ENCODE measurements around the gene ALG14. TPM values are rescaled to one million over a fixed set of nuclear protein-coding genes. Genes with fewer than 3 reads are reported as not detected.
"Not testable (repeated sequence)": the region's sequence is repeated elsewhere in the genome, so short reads cannot be mapped to it uniquely, and the experiment has no call there.

ALG14 gene
- total RNA-seq, 1 donor from 2014 or later, result 0.74 TPM

DNA sequence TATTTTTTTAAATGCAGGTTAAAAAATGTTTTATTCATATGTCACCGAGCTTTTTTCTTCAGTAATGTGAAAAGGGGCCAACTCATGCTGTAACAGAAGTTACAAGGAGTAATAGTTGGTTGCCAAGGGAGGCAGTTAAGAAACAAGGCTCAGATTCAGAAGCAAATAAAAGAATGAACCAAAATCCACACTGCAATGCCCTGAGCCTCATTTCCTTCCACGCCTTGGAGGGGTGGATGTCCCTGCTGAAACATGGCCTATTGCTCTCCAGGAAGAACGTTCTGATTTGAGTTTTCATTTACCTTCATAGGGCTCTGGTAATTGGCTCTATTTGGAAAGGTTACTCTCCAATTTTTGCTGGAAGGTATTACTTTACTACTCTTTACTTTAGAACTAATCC is 24.4 kb downstream of the ALG14 start:
- intact Hi-C loops (cut with DNase I), result no loop called here
- Histone ChIP-seq H3K9me3 (no peaks in the 10 kb centered on the region), H3K27me3 (no peaks in the 10 kb centered on the region), H3K4me1 (no peaks in the 10 kb centered on the region), H3K4me3 (no peak overlapping the region), H3K36me3 (no peaks in the 10 kb centered on the region), H3K27ac (no peak overlapping the region)
- TF ChIP-seq, protein P1, sequence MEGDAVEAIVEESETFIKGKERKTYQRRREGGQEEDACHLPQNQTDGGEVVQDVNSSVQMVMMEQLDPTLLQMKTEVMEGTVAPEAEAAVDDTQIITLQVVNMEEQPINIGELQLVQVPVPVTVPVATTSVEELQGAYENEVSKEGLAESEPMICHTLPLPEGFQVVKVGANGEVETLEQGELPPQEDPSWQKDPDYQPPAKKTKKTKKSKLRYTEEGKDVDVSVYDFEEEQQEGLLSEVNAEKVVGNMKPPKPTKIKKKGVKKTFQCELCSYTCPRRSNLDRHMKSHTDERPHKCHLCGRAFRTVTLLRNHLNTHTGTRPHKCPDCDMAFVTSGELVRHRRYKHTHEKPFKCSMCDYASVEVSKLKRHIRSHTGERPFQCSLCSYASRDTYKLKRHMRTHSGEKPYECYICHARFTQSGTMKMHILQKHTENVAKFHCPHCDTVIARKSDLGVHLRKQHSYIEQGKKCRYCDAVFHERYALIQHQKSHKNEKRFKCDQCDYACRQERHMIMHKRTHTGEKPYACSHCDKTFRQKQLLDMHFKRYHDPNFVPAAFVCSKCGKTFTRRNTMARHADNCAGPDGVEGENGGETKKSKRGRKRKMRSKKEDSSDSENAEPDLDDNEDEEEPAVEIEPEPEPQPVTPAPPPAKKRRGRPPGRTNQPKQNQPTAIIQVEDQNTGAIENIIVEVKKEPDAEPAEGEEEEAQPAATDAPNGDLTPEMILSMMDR (IDR thresholded peaks at IDR 0.05), result no peak
- TF ChIP-seq POLR2AphosphoS5 (IDR thresholded peaks at IDR 0.05; ENCODE audit: insufficient read depth in 1 of 2, low read depth in 1 of 2) (no peak), POLR2A (IDR thresholded peaks at IDR 0.05) (no peak)
- DNase-seq (ENCODE audit: extremely low spot score in 2 of 2), result no peak

DNA sequence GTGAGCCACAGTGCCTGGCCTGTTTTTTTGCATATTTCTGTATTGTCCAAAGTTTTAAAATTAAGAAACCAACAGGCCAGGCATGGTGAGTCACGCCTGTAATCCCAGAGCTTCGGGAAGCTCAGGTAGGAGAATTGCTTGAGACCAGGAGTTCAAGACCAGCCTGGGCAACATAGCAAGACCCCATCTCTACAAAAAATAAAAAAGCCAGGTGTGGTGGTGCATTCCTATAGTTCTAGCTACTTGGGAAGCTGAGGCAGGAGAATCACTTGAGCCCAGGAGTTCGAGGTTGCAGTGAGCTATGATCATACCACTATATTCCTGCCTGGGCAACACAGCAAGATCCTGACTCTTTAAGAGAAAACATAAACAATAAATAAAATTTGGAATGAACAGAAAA is 25.1 kb downstream of the ALG14 start:
- H3K4me1 ChIP-seq; H3K4me3 ChIP-seq; H3K27ac ChIP-seq; H3K9me3 ChIP-seq; intact Hi-C loops (cut with DNase I); DNase-seq (ENCODE audit: extremely low spot score in 2 of 2); H3K27me3 ChIP-seq; H3K36me3 ChIP-seq: not testable (repeated sequence)

DNA sequence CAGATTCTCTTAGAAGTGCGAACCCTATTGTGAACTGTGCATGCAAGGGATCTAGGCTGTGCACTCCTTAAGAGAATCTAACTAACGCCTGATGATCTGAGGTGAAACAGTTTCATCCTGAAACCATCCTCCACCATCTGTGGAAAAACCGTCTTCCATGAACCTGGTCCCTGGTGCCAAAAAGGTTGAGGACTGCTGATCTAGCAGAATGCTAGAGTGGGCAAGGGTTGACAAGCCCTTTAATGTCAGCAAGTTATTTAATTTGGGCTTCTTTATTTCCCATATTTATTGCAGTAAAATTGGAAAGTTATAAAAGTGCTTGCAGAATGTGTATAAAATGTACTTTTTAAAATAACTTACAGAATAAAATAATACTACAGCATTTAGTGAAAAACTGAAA is 26.4 kb downstream of the ALG14 start:
- no peak for TF ChIP-seq POLR2A (IDR thresholded peaks at IDR 0.05)
- TF ChIP-seq, protein P1 (IDR thresholded peaks at IDR 0.05), result no peak
- TF ChIP-seq POLR2AphosphoS5 (IDR thresholded peaks at IDR 0.05; ENCODE audit: insufficient read depth in 1 of 2, low read depth in 1 of 2), result no peak
- no peak overlapping the region for H3K27ac ChIP-seq
- H3K4me3 ChIP-seq, result no peak overlapping the region
- H3K9me3 ChIP-seq, result no peaks in the 10 kb centered on the region
- intact Hi-C loops (cut with DNase I), result no loop called here
- H3K4me1 ChIP-seq, result peaks cover 15% of the 10 kb centered on the region
- no peak for DNase-seq (ENCODE audit: extremely low spot score in 2 of 2)
- H3K27me3 ChIP-seq, result no peaks in the 10 kb centered on the region
- no peaks in the 10 kb centered on the region for H3K36me3 ChIP-seq

DNA sequence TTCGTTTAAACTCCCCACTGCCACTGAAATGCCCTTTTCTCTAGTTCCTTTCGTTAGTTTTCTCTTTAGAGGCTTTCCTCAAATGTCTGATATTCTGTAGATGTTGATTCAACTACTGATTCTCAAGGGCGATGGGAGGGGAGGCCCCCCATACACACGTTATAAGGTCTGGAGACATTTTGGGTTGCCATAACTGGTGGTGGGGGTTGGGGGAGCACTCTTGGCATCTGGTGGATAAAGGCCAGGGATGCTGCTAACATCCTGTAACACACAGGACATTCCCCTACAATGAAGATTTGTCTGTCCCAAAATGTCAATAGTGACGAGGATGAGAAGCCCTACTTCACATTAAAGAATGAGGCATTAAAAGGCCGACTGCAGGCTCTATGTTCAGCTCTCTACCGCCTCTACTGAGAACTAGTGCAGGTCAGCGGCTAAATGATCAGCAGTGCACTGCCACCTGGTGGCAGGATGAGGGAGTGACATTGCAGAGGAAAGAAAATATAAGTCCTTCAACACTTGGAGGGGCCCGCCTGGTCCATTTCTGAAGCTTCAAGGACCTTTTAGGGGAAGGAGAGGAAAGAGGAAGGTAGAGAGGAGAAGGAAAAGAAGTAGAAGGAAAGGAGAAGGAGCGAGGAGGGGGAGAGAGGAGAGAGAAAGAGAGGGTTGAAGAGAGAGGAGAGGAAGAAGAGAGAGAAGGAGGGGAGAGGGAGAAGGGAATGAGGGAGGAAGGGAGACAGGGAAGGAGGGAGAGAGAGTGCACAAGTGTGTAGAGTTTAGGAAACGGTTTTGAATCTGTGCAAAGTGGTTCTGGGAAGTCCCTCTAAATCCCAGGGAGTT is 29.4 kb downstream of the ALG14 start:
- H3K27me3 ChIP-seq, result no peaks in the 10 kb centered on the region
- H3K4me3 ChIP-seq, result no peak overlapping the region
- H3K4me1 ChIP-seq, result peaks cover 15% of the 10 kb centered on the region
- no peak for TF ChIP-seq POLR2A (IDR thresholded peaks at IDR 0.05)
- TF ChIP-seq, protein P1 (IDR thresholded peaks at IDR 0.05), result peak; percentile 91 to 100 (median 91)
- TF ChIP-seq POLR2AphosphoS5 (IDR thresholded peaks at IDR 0.05; ENCODE audit: insufficient read depth in 1 of 2, low read depth in 1 of 2), result peak in 1 of 2 donors; percentile 89
- H3K27ac ChIP-seq, result peak overlapping the region; percentile 77
- DNase-seq (ENCODE audit: extremely low spot score in 2 of 2), result peak in 1 of 2 donors; percentile 91
- intact Hi-C loops (cut with DNase I), result loop anchor here (2.0 kb wide), 1 partner anchor 189 kb away; no protein-coding TSS in a partner anchor
- no peaks in the 10 kb centered on the region for H3K36me3 ChIP-seq
- H3K9me3 ChIP-seq, result no peaks in the 10 kb centered on the region

DNA sequence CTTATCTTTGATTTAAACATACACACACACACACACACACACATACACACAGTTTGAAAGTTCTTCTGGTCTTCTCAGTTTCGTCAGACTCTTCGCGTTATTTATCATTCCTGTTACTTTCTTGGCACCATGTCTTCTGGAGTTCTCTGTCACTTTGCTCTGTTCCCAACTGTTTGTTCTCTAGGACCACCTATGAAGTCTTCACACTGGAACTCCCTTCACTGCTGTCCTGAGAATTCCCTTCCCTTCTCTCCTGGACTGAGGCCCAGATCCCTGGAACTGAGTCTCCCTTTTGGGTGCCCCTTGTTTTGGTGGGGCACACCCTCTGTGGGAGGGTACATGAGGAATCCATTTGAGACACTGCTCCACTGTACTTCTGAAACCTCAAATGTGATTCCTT is 30.5 kb downstream of the ALG14 start:
- TF ChIP-seq POLR2AphosphoS5 (IDR thresholded peaks at IDR 0.05; ENCODE audit: insufficient read depth in 1 of 2, low read depth in 1 of 2), result no peak
- no peak for TF ChIP-seq POLR2A (IDR thresholded peaks at IDR 0.05)
- TF ChIP-seq, protein P1 (IDR thresholded peaks at IDR 0.05), result no peak
- H3K27ac ChIP-seq, result peak overlapping the region; percentile 77
- no peaks in the 10 kb centered on the region for H3K9me3 ChIP-seq
- intact Hi-C loops (cut with DNase I), result loop anchor here (2.0 kb wide), 1 partner anchor 187 kb away; no protein-coding TSS in a partner anchor
- no peaks in the 10 kb centered on the region for H3K36me3 ChIP-seq
- H3K27me3 ChIP-seq, result no peaks in the 10 kb centered on the region
- peaks cover 15% of the 10 kb centered on the region for H3K4me1 ChIP-seq
- H3K4me3 ChIP-seq, result peak overlapping the region; percentile 6 to 11
- DNase-seq (ENCODE audit: extremely low spot score in 2 of 2), result no peak
